Bronchial epithelial cell (primary cell): ENCODE results near the gene AFF3. TPM values are rescaled to one million over a fixed set of nuclear protein-coding genes. Genes with fewer than 3 reads are reported as not detected.

Experiments
- DNase-seq: peaks from one replicate; pipeline ENCODE4 v3.0.0-alpha.2; 2010; ENCODE audit warnings: low read depth
- FAIRE-seq: peaks from 2 replicates; lab custom pipeline; 2011; peaks lifted over from hg19 to GRCh38; lab: Jason Lieb, UNC
- H3K27me3 ChIP-seq: 2 replicates; pipeline ENCODE4 v1.5.1; 2011; ENCODE audit warnings: low read length; ENCODE audit not compliant: control insufficient read depth, insufficient read depth
- H3K36me3 ChIP-seq: 2 replicates; pipeline ENCODE4 v1.5.1; 2011; ENCODE audit warnings: low read length; ENCODE audit not compliant: control insufficient read depth, insufficient read depth
- H3K4me3 ChIP-seq: 2 replicates; pipeline ENCODE4 v1.5.1; 2011; ENCODE audit warnings: mild to moderate bottlenecking, low read depth, low read length, control low read depth
- total RNA-seq: library from RNA; depleted of rRNA; stranded (reverse); fragments of >200 nt; gene quantifications from 2 replicates; pipeline ENCODE4 v1.2.1, GENCODE V29; 2014
- TF ChIP-seq, protein P1 (sequence below): IDR thresholded peaks from 2 replicates; pipeline ENCODE4 v1.5.1; 2011; ENCODE audit warnings: mild to moderate bottlenecking, moderate library complexity, low read length, control low read depth, inconsistent platforms; ENCODE audit not compliant: insufficient read depth, severe bottlenecking

AFF3 gene
- total RNA-seq, 1 donor from 2014 or later, result not detected

DNA sequence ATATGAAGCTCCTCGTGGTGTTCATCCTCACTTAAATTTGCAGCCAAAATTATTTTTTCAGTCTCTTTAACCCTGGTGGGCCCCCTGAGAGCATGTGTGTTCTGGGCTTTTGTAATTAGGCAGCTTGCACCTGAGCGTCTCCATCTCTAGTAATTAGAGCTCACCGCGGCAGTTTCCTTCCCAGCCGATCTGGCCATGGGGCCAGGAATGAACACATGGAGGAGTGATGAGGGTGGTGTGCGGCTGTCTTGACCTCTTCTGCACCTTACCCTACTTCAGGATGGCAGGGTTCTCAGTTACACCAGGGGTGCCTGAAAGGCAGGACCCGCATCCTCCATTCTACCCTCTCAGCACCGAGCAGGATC is 98.5 kb downstream of the AFF3 start:
- no peak for DNase-seq
- TF ChIP-seq, protein P1, sequence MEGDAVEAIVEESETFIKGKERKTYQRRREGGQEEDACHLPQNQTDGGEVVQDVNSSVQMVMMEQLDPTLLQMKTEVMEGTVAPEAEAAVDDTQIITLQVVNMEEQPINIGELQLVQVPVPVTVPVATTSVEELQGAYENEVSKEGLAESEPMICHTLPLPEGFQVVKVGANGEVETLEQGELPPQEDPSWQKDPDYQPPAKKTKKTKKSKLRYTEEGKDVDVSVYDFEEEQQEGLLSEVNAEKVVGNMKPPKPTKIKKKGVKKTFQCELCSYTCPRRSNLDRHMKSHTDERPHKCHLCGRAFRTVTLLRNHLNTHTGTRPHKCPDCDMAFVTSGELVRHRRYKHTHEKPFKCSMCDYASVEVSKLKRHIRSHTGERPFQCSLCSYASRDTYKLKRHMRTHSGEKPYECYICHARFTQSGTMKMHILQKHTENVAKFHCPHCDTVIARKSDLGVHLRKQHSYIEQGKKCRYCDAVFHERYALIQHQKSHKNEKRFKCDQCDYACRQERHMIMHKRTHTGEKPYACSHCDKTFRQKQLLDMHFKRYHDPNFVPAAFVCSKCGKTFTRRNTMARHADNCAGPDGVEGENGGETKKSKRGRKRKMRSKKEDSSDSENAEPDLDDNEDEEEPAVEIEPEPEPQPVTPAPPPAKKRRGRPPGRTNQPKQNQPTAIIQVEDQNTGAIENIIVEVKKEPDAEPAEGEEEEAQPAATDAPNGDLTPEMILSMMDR, result no peak
- H3K27me3 ChIP-seq, result peaks cover 2% of the 10 kb centered on the region
- no peak for FAIRE-seq
- H3K4me3 ChIP-seq, result no peak overlapping the region
- no peaks in the 10 kb centered on the region for H3K36me3 ChIP-seq

DNA sequence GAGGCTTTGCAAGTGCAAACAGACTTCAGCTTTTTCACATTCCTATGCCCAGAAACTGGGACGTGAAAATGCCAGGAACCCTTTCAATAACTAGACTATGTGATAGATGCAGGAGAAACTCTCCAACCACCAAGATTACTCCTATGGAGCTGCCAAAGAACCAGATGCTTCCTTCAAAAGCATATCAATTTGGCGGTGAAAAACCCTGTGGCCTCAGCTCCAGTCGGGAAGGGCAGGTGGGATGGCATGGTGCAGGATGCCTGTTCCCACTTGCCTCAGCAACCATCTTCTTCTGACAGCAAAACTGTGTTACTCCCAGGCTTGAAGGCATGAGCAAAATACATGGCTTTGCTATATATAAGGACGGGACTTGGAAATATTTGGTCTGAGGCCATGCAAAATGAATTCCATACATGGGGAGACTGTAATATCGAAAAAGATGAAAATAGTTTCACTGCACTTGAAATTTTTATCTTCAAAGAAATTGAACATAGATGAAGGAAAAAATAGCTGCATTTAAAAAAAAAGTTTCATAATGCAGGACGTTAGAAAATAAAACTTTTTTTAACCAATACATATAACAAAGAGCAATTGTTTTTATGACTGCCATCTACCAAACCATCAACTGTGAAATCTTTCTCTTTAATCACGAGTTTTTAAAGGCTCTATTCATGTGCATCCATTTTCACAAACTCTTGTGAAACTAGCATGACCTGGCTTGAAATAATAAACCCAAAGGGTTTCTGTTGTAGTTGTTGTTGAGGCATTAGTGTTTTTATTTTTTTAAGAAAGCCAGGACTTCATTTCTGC is 99.1 kb downstream of the AFF3 start:
- DNase-seq, result no peak
- TF ChIP-seq, protein P1, result no peak
- H3K4me3 ChIP-seq, result no peak overlapping the region
- peaks cover 2% of the 10 kb centered on the region for H3K27me3 ChIP-seq
- FAIRE-seq, result no peak
- H3K36me3 ChIP-seq, result no peaks in the 10 kb centered on the region

DNA sequence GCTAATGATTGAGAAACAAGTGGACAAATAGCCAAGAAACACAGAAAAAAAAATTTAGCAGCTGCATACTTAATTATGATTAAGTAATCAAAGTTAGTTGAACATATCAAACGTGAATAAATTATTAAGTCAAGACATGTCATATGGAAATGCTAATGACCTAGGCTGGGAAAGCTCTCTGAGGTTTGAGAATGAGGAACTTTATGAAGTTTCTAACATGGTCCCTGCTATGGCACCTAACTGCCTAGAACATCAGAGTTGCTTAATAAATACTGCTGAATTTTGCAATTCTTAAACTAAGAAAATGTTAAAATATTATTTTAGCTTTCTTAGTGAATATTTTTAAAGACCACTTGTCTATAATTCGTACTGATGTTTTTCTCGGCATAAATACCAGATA is 99.8 kb downstream of the AFF3 start:
- FAIRE-seq (no peak), DNase-seq (no peak)
- no peak overlapping the region for H3K4me3 ChIP-seq
- H3K27me3 ChIP-seq, result peaks cover 2% of the 10 kb centered on the region
- TF ChIP-seq, protein P1, result no peak
- no peaks in the 10 kb centered on the region for H3K36me3 ChIP-seq

DNA sequence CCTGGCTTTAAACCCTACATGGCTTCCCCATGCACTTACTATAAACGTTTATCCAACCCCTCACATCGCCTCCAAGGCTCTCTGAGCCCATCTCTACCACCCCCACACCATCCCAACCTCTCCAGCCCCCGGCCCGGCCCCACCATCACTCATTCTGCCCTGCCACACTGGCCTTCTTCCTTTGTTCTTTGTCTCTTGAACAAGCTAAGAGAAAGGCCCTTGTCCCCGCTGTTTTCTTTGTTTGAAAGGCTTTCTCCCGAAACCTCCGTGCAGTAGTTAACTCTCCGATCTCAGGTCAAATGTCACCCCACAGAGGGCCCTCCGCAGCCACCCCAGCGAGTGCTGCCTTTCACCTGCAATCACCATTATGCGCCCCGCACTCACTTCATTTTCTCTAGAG is 100.4 kb downstream of the AFF3 start:
- TF ChIP-seq, protein P1, result no peak
- no peaks in the 10 kb centered on the region for H3K36me3 ChIP-seq
- DNase-seq (no peak), FAIRE-seq (no peak)
- H3K27me3 ChIP-seq, result peaks cover 2% of the 10 kb centered on the region
- no peak overlapping the region for H3K4me3 ChIP-seq

DNA sequence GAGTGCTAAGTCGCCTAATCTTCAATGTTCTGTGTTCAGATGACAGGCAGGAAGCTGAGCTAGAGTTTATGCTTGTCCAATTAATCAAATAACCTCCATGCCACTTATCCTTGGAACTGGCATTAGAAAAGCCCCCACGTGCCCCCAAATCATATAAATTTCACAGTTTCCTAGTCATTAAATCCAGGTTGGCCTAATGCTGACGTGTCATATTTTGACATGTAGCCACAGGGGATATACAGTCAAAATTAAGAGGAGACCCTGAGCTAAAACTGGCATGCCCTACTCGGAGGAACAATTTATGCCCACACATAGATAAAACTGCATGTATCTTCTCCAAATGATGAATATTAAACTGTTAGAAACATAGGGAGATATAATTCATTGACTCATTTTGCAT is 101.0 kb downstream of the AFF3 start:
- Histone ChIP-seq H3K4me3 (no peak overlapping the region), H3K36me3 (no peaks in the 10 kb centered on the region), H3K27me3 (peaks cover 2% of the 10 kb centered on the region)
- FAIRE-seq, result no peak
- TF ChIP-seq, protein P1, result no peak
- DNase-seq, result no peak

DNA sequence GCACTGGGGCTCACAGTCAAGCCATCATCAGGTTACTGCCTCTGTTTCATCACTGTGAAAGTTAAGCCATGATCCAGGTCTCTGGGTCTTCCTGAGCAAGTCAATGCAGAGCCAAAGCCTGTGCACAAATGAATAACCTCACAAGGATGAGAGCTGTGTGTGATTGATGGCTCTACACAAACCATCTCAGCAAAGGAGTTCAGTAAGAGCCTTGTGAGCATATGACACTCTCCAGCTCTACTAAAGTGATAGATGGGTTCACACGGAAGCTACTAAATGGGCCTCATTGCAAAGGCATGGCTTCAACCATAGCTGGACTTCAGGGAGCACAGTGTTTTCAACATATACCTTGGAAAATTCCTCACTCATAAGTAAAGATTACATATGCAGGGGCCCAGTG is 101.5 kb downstream of the AFF3 start:
- DNase-seq (no peak), FAIRE-seq (no peak)
- H3K27me3 ChIP-seq, result peaks cover 2% of the 10 kb centered on the region
- H3K36me3 ChIP-seq, result no peaks in the 10 kb centered on the region
- H3K4me3 ChIP-seq, result no peak overlapping the region
- TF ChIP-seq, protein P1, result no peak
